ENCODE data around the gene PTPRG.

The PTPRG gene

GRCh38 chr3:62261121-62261520, 699.8 kb downstream of the PTPRG start:
- no peak for DNase-seq

- no peak for DNase-seq
These were observed 700.4 kb downstream of the PTPRG start for GRCh38 chr3:62261736-62262135.

- no peak for DNase-seq
These were observed 704.2 kb downstream of the PTPRG start for GRCh38 chr3:62265528-62265927.

GRCh38 chr3:62266668-62267283, 705.4 kb downstream of the PTPRG start:
- DNase-seq, result no peak

- DNase-seq, result no peak
These were observed 715.3 kb downstream of the PTPRG start for GRCh38 chr3:62276658-62277180.

- no peak for DNase-seq
These were observed 716.1 kb downstream of the PTPRG start for GRCh38 chr3:62277450-62277849.

- DNase-seq, result no peak
These were observed 716.6 kb downstream of the PTPRG start for GRCh38 chr3:62277986-62278385.

- no peak for DNase-seq
These were observed 720.4 kb downstream of the PTPRG start for GRCh38 chr3:62281726-62282125.

GRCh38 chr3:62284442-62284841, 723.1 kb downstream of the PTPRG start:
- DNase-seq, result no peak

GRCh38 chr3:62287392-62287927, 726.1 kb downstream of the PTPRG start:
- DNase-seq, result no peak

- DNase-seq, result no peak
These were observed 728.6 kb downstream of the PTPRG start for GRCh38 chr3:62289922-62290321.

- no peak for DNase-seq
These were observed 731.8 kb downstream of the PTPRG start for GRCh38 chr3:62293051-62293780.

- no peak for DNase-seq
These were observed 734.2 kb downstream of the PTPRG start for GRCh38 chr3:62295571-62295970.

- no peak for DNase-seq
These were observed 739.2 kb downstream of the PTPRG start for GRCh38 chr3:62300617-62301016.

GRCh38 chr3:62312201-62312600, 750.8 kb downstream of the PTPRG start:
- DNase-seq, result no peak

- no peak for DNase-seq
These were observed 755.2 kb downstream of the PTPRG start for GRCh38 chr3:62316525-62316924.

GRCh38 chr3:62318365-62318751, 757.0 kb downstream of the PTPRG start:
- DNase-seq, result no peak

- no peak for DNase-seq
These were observed 757.6 kb downstream of the PTPRG start for GRCh38 chr3:62318752-62319569.

GRCh38 chr3:62319570-62320243, 758.3 kb downstream of the PTPRG start:
- no peak for DNase-seq

GRCh38 chr3:62323241-62323640, 761.9 kb downstream of the PTPRG start:
- DNase-seq, result no peak

GRCh38 chr3:62325896-62326295, 764.5 kb downstream of the PTPRG start:
- no peak for DNase-seq

GRCh38 chr3:62329971-62330370, 768.6 kb downstream of the PTPRG start:
- no peak for DNase-seq

- DNase-seq, result no peak
These were observed 770.6 kb downstream of the PTPRG start for GRCh38 chr3:62332017-62332416.
